ENCODE data around the gene MSI2.

Gene MSI2

GRCh38 chr17:57406131-57406980 is 150.0 kb downstream of the MSI2 start:
- no peaks in the 10 kb centered on the region for H3K36me3 ChIP-seq (ENCODE audit: control insufficient read depth, insufficient read depth, low read length)
- no peaks in the 10 kb centered on the region for H3K27me3 ChIP-seq (ENCODE audit: control insufficient read depth, insufficient read depth, low read length)
- no peak overlapping the region for H3K4me3 ChIP-seq (ENCODE audit: low read length)
- no peak overlapping the region for H3K27ac ChIP-seq (ENCODE audit: low read depth, low read length)
- no peak overlapping the region for H3K9ac ChIP-seq (ENCODE audit: low read length)
- H3K4me1 ChIP-seq (ENCODE audit: control insufficient read depth, insufficient read depth, low read length): peaks cover 6% of the 10 kb centered on the region

- no peaks in the 10 kb centered on the region for H3K27me3 ChIP-seq (ENCODE audit: control insufficient read depth, insufficient read depth, low read length)
- H3K9ac ChIP-seq (ENCODE audit: low read length): no peak overlapping the region
- H3K4me1 ChIP-seq (ENCODE audit: control insufficient read depth, insufficient read depth, low read length): peaks cover 6% of the 10 kb centered on the region
- H3K27ac ChIP-seq (ENCODE audit: low read depth, low read length): no peak overlapping the region
- H3K4me3 ChIP-seq (ENCODE audit: low read length): no peak overlapping the region
- H3K36me3 ChIP-seq (ENCODE audit: control insufficient read depth, insufficient read depth, low read length): no peaks in the 10 kb centered on the region
Observed at GRCh38 chr17:57406981-57407286, 150.6 kb downstream of the MSI2 start.

- Histone ChIP-seq H3K36me3 (ENCODE audit: control insufficient read depth, insufficient read depth, low read length) (no peaks in the 10 kb centered on the region), H3K4me3 (ENCODE audit: low read length) (no peak overlapping the region), H3K4me1 (ENCODE audit: control insufficient read depth, insufficient read depth, low read length) (peaks cover 6% of the 10 kb centered on the region), H3K27ac (ENCODE audit: low read depth, low read length) (no peak overlapping the region), H3K27me3 (ENCODE audit: control insufficient read depth, insufficient read depth, low read length) (no peaks in the 10 kb centered on the region), H3K9ac (ENCODE audit: low read length) (no peak overlapping the region)
Observed at GRCh38 chr17:57407287-57408070, 151.2 kb downstream of the MSI2 start.

- no peaks in the 10 kb centered on the region for H3K27me3 ChIP-seq (ENCODE audit: control insufficient read depth, insufficient read depth, low read length)
- no peak overlapping the region for H3K9ac ChIP-seq (ENCODE audit: low read length)
- H3K4me3 ChIP-seq (ENCODE audit: low read length): no peak overlapping the region
- H3K4me1 ChIP-seq (ENCODE audit: control insufficient read depth, insufficient read depth, low read length): peaks cover 6% of the 10 kb centered on the region
- no peak overlapping the region for H3K27ac ChIP-seq (ENCODE audit: low read depth, low read length)
- no peaks in the 10 kb centered on the region for H3K36me3 ChIP-seq (ENCODE audit: control insufficient read depth, insufficient read depth, low read length)
Observed at GRCh38 chr17:57408071-57408811, 151.9 kb downstream of the MSI2 start.

GRCh38 chr17:57410169-57410568 is 153.8 kb downstream of the MSI2 start:
- H3K4me1 ChIP-seq (ENCODE audit: control insufficient read depth, insufficient read depth, low read length): peaks cover 6% of the 10 kb centered on the region
- no peaks in the 10 kb centered on the region for H3K36me3 ChIP-seq (ENCODE audit: control insufficient read depth, insufficient read depth, low read length)
- no peak overlapping the region for H3K27ac ChIP-seq (ENCODE audit: low read depth, low read length)

GRCh38 chr17:57412520-57413096 is 156.3 kb downstream of the MSI2 start:
- no peak overlapping the region for H3K4me3 ChIP-seq (ENCODE audit: low read length)
- H3K27me3 ChIP-seq (ENCODE audit: control insufficient read depth, insufficient read depth, low read length): no peaks in the 10 kb centered on the region
- H3K27ac ChIP-seq (ENCODE audit: low read depth, low read length): no peak overlapping the region
- H3K9ac ChIP-seq (ENCODE audit: low read length): no peak overlapping the region
- no peaks in the 10 kb centered on the region for H3K4me1 ChIP-seq (ENCODE audit: control insufficient read depth, insufficient read depth, low read length)
- H3K36me3 ChIP-seq (ENCODE audit: control insufficient read depth, insufficient read depth, low read length): no peaks in the 10 kb centered on the region

More at GRCh38 chr17:57410169-57410568, 153.8 kb downstream of the MSI2 start:
- Histone ChIP-seq H3K9ac (ENCODE audit: low read length) (no peak overlapping the region), H3K27me3 (ENCODE audit: control insufficient read depth, insufficient read depth, low read length) (no peaks in the 10 kb centered on the region), H3K4me3 (ENCODE audit: low read length) (no peak overlapping the region)

- Histone ChIP-seq H3K4me1 (ENCODE audit: control insufficient read depth, insufficient read depth, low read length) (no peaks in the 10 kb centered on the region), H3K36me3 (ENCODE audit: control insufficient read depth, insufficient read depth, low read length) (no peaks in the 10 kb centered on the region), H3K27ac (ENCODE audit: low read depth, low read length) (no peak overlapping the region), H3K4me3 (ENCODE audit: low read length) (no peak overlapping the region), H3K27me3 (ENCODE audit: control insufficient read depth, insufficient read depth, low read length) (no peaks in the 10 kb centered on the region), H3K9ac (ENCODE audit: low read length) (no peak overlapping the region)
Observed at GRCh38 chr17:57413848-57414651, 157.7 kb downstream of the MSI2 start.

GRCh38 chr17:57415751-57416207 is 159.5 kb downstream of the MSI2 start:
- H3K27ac ChIP-seq (ENCODE audit: low read depth, low read length): no peak overlapping the region
- H3K36me3 ChIP-seq (ENCODE audit: control insufficient read depth, insufficient read depth, low read length): no peaks in the 10 kb centered on the region
- no peak overlapping the region for H3K9ac ChIP-seq (ENCODE audit: low read length)
- H3K27me3 ChIP-seq (ENCODE audit: control insufficient read depth, insufficient read depth, low read length): no peaks in the 10 kb centered on the region
- no peaks in the 10 kb centered on the region for H3K4me1 ChIP-seq (ENCODE audit: control insufficient read depth, insufficient read depth, low read length)
- H3K4me3 ChIP-seq (ENCODE audit: low read length): no peak overlapping the region

- no peaks in the 10 kb centered on the region for H3K36me3 ChIP-seq (ENCODE audit: control insufficient read depth, insufficient read depth, low read length)
Observed at GRCh38 chr17:57416369-57416768, 160.0 kb downstream of the MSI2 start.

GRCh38 chr17:57417956-57418355 is 161.6 kb downstream of the MSI2 start:
- no peak overlapping the region for H3K27ac ChIP-seq (ENCODE audit: low read depth, low read length)
- H3K27me3 ChIP-seq (ENCODE audit: control insufficient read depth, insufficient read depth, low read length): no peaks in the 10 kb centered on the region
- H3K36me3 ChIP-seq (ENCODE audit: control insufficient read depth, insufficient read depth, low read length): no peaks in the 10 kb centered on the region
- no peak overlapping the region for H3K4me3 ChIP-seq (ENCODE audit: low read length)
- H3K4me1 ChIP-seq (ENCODE audit: control insufficient read depth, insufficient read depth, low read length): no peaks in the 10 kb centered on the region
- no peak overlapping the region for H3K9ac ChIP-seq (ENCODE audit: low read length)

More at GRCh38 chr17:57416369-57416768, 160.0 kb downstream of the MSI2 start:
- Histone ChIP-seq H3K9ac (ENCODE audit: low read length) (no peak overlapping the region), H3K4me3 (ENCODE audit: low read length) (no peak overlapping the region), H3K4me1 (ENCODE audit: control insufficient read depth, insufficient read depth, low read length) (no peaks in the 10 kb centered on the region), H3K27ac (ENCODE audit: low read depth, low read length) (no peak overlapping the region), H3K27me3 (ENCODE audit: control insufficient read depth, insufficient read depth, low read length) (no peaks in the 10 kb centered on the region)

- H3K4me3 ChIP-seq (ENCODE audit: low read length): no peak overlapping the region
- no peak overlapping the region for H3K9ac ChIP-seq (ENCODE audit: low read length)
- no peaks in the 10 kb centered on the region for H3K36me3 ChIP-seq (ENCODE audit: control insufficient read depth, insufficient read depth, low read length)
- no peaks in the 10 kb centered on the region for H3K4me1 ChIP-seq (ENCODE audit: control insufficient read depth, insufficient read depth, low read length)
- no peak overlapping the region for H3K27ac ChIP-seq (ENCODE audit: low read depth, low read length)
- no peaks in the 10 kb centered on the region for H3K27me3 ChIP-seq (ENCODE audit: control insufficient read depth, insufficient read depth, low read length)
Observed at GRCh38 chr17:57418463-57419246, 162.3 kb downstream of the MSI2 start.
